GM12801 (cell line): Measurements from ENCODE around the gene TNNT1.

ENCODE experiments used
- CTCF ChIP-seq: IDR thresholded peaks from one replicate; pipeline ENCODE4 v1.5.1; 2011; ENCODE audit warnings: control low read depth; ENCODE audit not compliant: insufficient read length; ENCODE audit errors: extremely low read depth

TNNT1 gene

GRCh38 chr19:55149078-55150003, at the start of gene TNNT1:
Gene TNNT1, minus strand, starts transcription at chr19:55149206. Its CDS starts 2,049 bp downstream, at chr19:55147157.
- TF ChIP-seq CTCF: no peak

- no peak for TF ChIP-seq CTCF
Observed at GRCh38 chr19:55198651-55199050, 49.6 kb upstream of the TNNT1 start.

GRCh38 chr19:55197528-55197927, 48.5 kb upstream of the TNNT1 start:
- no peak for TF ChIP-seq CTCF

- TF ChIP-seq CTCF: no peak
Observed at GRCh38 chr19:55196803-55197202, 47.8 kb upstream of the TNNT1 start.

GRCh38 chr19:55193481-55193880, 44.5 kb upstream of the TNNT1 start:
- no peak for TF ChIP-seq CTCF

- TF ChIP-seq CTCF: no peak
Observed at GRCh38 chr19:55189403-55189835, 40.4 kb upstream of the TNNT1 start.

- no peak for TF ChIP-seq CTCF
Observed at GRCh38 chr19:55188625-55189024, 39.6 kb upstream of the TNNT1 start.
